Hepatocyte (in vitro differentiated cells): ENCODE data around the gene TRMT1L.

Experiments
- CTCF ChIP-seq: fragments of 200-600 bp; sonication (generic); IDR thresholded peaks from 2 replicates; pipeline ENCODE4 v1.5.1; 2016; ENCODE audit warnings: antibody characterized with exemption, mild to moderate bottlenecking; ENCODE audit not compliant: poor library complexity
- EZH2 ChIP-seq: fragments of 200-600 bp; sonication (generic); IDR thresholded peaks from 2 replicates; pipeline ENCODE4 v1.6.1; 2016; ENCODE audit warnings: antibody characterized with exemption, mild to moderate bottlenecking, borderline replicate concordance
- EZH2phosphoT487 ChIP-seq: fragments of 200-600 bp; sonication (generic); IDR thresholded peaks from one replicate; pipeline ENCODE4 v1.6.1; 2018; ENCODE audit warnings: antibody characterized with exemption, mild to moderate bottlenecking, low read depth, moderate library complexity; ENCODE audit not compliant: unreplicated experiment, severe bottlenecking

DNA sequence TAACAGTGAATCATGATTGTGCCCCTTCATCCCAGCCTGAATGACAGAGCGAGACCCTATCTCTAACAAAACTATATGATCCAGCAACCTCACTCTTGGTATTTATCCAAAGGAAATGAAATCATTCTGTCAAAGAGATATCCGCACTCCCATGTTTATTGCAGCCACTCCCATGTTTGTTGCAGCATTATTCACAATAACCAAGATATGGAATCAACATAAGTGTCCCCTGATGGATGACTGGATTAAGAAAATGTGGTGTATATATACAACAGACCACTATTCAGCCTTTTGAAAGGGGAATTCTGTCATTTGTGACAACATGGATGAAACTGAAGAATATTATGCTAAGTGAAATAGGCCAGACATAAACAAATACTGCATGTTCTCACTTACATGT, 44.4 kb downstream of the TRMT1L start:
- TF ChIP-seq CTCF = no peak
- TF ChIP-seq EZH2phosphoT487 = no peak
- TF ChIP-seq EZH2 = no peak
